Tibial nerve (tissue), 4 donors: Measurements from ENCODE around the gene NHERF2.

ENCODE experiments used
- EP300 ChIP-seq, 2 donors: sonication (generic); formaldehyde crosslinking; IDR thresholded peaks; one replicate each; pipeline ENCODE4 v1.6.1; 2017; ENCODE audit warnings: antibody characterized with exemption in 2 of 2, mild to moderate bottlenecking in 1 of 2
- POLR2A ChIP-seq, 2 donors: fragments of 450-650 bp; IDR thresholded peaks; one replicate each; pipeline ENCODE4 v1.6.1; 2017; ENCODE audit warnings: antibody characterized with exemption in 2 of 2, mild to moderate bottlenecking in 2 of 2, moderate library complexity in 2 of 2
- TF ChIP-seq, protein P1 (sequence below), 5 experiments: fragments of 200-600 bp in 3 of 5; fragments of 450-650 bp in 2 of 5; sonication (generic) in 3 of 5; IDR thresholded peaks; one replicate each; pipeline ENCODE4 v1.5.1; 2016 to 2019; ENCODE audit warnings: antibody characterized with exemption in 5 of 5, mild to moderate bottlenecking in 3 of 5, moderate library complexity in 2 of 5

DNA sequence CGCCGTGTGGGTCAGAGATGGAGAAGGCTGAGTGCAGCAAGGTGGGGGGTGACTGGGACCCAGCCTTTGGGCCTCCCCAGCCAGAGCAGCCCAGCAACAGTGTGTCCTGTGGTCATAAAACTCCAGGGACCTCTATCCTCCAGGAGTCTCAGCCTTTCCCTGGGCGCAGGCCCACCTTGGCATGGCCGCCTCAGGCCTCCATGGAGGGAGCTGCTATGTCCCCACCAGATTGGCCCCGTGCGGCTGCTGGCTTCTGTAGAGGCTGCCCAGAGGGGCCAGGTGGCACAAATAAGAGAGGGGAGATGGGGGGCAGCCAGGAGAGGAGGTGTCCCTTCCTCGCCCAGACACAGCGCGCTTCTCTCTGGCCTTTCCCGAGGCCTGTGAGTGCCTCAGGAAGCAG is 39.5 kb upstream of the NHERF2 start:
- TF ChIP-seq, protein P1, sequence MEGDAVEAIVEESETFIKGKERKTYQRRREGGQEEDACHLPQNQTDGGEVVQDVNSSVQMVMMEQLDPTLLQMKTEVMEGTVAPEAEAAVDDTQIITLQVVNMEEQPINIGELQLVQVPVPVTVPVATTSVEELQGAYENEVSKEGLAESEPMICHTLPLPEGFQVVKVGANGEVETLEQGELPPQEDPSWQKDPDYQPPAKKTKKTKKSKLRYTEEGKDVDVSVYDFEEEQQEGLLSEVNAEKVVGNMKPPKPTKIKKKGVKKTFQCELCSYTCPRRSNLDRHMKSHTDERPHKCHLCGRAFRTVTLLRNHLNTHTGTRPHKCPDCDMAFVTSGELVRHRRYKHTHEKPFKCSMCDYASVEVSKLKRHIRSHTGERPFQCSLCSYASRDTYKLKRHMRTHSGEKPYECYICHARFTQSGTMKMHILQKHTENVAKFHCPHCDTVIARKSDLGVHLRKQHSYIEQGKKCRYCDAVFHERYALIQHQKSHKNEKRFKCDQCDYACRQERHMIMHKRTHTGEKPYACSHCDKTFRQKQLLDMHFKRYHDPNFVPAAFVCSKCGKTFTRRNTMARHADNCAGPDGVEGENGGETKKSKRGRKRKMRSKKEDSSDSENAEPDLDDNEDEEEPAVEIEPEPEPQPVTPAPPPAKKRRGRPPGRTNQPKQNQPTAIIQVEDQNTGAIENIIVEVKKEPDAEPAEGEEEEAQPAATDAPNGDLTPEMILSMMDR (IDR thresholded peaks at IDR 0.05), result no peak
- TF ChIP-seq EP300 (IDR thresholded peaks at IDR 0.05) (no peak), POLR2A (IDR thresholded peaks at IDR 0.05) (no peak)
